ENCODE data around the gene TAF10.

TAF10 gene

GRCh38 chr11:6561288-6561687 is 50.7 kb downstream of the TAF10 start:
- no peaks in the 10 kb centered on the region for H3K9me3 ChIP-seq (ENCODE audit: control insufficient read depth, insufficient read depth, low read length)
- H3K27ac ChIP-seq (ENCODE audit: low read depth, low read length), result no peak overlapping the region
- H3K27me3 ChIP-seq (ENCODE audit: control insufficient read depth, insufficient read depth, low read length), result no peaks in the 10 kb centered on the region
- H3K9ac ChIP-seq (ENCODE audit: low read depth, low read length), result no peak overlapping the region
- no peak overlapping the region for H3K4me3 ChIP-seq (ENCODE audit: low read depth, low read length)
- peaks cover 16% of the 10 kb centered on the region for H3K4me1 ChIP-seq (ENCODE audit: control insufficient read depth, insufficient read depth, low read length)
- H3K36me3 ChIP-seq (ENCODE audit: control insufficient read depth, insufficient read depth, low read length), result no peaks in the 10 kb centered on the region
